ENCODE results near the gene TRIM24.
"Not testable (repeated sequence)": the region's sequence is repeated elsewhere in the genome, so short reads cannot be mapped to it uniquely, and the experiment has no call there.

TRIM24 gene

DNA sequence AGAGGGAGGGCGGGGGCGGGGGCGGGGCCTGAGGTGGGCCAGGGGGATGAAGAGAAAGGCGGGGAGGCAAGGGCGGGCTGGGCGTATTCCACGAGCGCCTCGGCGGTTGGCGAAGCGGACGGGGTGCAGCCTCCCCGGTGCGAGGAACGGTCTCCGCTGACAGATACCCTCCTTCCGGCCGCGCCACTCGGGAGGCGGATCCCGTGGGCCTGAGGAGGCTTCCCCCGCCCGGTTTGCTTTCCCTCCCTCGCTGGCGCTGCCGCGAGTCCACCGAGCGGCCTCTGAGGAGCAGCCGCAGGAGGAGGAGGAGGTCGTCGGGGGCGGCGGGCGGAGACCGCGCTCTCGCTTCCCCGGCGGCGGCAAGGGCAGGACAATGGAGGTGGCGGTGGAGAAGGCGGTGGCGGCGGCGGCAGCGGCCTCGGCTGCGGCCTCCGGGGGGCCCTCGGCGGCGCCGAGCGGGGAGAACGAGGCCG is at the start of gene TRIM24:
Gene TRIM24 (plus strand): TSS at position 84 of the 473 bp plus-strand sequence. CDS start 290 bp downstream, at position 374.
- DNase-seq, result peak; percentile 99

DNA sequence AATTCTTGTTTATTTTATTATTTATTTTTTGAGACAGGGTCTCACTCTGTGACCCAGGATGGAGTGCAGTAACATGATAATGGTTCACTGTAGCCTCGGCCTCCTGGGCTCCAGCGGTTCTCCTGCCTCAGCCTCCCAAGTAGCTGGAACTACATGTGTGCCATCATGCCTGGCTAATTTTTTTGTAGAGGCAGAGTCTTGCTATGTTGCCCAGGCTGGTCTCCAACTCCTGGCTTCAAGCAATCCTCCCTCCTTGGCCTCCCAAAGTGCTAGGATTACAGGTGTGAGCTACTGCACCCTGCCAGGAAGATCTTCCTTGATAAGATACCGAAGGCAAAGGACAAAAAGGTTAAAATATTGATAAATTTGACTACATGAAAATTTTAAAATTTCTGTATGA is 48.0 kb upstream of the TRIM24 start:
- DNase-seq, result not testable (repeated sequence)

DNA sequence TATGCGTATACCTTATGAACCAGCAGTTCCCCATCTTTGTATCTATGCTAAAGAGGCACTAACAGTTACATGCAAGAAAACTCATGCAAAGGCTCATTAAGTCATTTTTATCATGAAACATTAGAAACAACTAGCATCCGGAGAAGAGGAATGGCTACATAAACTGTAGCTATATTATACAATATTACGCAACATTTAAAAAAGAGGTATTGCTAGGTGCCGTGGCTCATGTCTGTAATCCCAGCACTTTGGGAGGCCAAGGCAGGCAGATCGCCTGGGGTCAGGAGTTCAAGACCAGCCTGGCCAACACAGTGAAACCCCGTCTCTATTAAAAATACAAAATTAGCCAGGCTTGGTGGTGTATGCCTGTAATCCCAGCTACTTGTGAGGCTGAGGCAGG is 47.1 kb upstream of the TRIM24 start:
- DNase-seq, result not testable (repeated sequence)

DNA sequence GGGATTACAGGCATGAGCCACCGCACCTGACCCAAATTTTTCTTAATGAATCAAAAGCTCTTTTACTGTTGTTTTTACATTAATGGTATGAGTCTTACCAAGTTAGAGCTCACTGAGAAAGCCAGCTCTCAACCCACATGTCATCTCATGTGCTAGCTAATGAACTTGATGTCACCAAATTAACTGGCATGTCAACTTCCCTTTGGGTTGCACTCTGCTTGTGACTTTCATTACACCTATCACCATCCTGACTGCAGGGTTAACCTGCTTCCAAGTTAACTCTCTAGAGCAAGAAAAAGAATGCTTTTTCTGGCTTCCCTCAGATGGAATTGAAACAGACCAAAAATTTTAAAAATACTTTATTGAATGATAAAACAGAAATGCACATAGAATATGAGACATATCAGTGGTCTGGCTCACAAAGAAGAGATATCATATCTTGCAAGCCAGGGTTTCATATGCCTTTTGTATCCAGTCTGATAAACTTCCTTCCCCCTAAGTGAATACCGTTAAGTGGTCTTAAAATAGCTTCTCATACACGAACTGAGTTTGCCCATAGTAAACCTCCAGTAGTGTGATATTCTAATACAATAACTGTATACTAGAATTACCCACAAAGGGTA is 42.9 kb upstream of the TRIM24 start:
- DNase-seq, result no peak

DNA sequence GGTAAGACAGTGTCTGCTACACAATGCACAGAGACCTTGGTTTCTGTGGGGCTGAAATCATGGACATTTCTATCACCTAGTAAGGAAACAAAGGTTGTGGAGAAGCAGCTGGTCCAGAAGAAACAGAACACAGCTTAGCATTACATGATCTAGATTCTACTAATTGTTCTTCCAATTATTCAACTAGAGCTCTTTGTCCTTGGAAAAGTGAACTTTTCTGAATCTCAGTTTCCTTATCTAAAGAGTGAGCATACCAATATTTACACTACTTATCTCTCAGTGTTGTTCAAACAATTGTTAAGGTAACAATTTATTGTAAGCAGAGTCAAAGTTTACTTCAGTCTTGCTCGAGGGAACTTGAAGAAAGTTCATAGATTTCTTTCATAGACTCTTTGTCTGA is 42.3 kb upstream of the TRIM24 start:
- DNase-seq, result no peak

DNA sequence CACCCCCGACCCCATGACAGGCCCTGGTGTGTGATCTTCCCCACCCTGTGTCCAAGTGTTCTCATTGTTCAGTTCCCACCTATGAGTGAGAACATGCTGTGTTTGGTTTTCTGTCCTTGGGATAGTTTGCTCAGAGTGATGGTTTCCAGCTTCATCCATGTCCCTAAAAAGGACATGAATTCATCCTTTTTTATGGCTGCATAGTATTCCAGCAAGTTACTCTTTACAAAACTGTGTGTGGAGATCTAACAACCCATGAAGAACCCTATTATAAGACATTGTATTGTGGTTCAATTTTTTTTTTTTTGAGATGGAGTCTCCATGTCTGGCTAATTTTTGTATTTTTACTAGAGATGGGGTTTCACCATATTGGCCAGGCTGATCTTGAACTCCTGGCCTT is 41.7 kb upstream of the TRIM24 start:
- not testable (repeated sequence) for DNase-seq

DNA sequence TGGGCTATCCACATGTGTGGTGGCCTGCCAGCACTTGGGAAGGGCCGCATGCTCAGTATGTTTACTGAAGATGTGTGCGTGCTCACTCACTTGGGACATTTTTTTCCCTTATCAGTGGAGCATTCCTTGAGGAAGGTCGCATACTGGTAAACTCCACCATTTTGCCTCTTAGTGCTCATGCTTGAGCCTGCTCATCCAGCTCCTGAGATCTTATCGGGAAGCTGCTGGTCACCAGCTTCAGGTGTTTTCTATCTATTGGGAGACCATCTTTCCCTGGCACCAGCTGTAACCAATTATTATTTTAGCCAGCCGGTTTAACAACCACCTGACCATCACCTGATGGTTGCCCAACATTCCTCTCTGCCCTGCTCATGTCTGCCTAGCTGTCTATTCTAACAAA is 35.0 kb upstream of the TRIM24 start:
- DNase-seq, result no peak

DNA sequence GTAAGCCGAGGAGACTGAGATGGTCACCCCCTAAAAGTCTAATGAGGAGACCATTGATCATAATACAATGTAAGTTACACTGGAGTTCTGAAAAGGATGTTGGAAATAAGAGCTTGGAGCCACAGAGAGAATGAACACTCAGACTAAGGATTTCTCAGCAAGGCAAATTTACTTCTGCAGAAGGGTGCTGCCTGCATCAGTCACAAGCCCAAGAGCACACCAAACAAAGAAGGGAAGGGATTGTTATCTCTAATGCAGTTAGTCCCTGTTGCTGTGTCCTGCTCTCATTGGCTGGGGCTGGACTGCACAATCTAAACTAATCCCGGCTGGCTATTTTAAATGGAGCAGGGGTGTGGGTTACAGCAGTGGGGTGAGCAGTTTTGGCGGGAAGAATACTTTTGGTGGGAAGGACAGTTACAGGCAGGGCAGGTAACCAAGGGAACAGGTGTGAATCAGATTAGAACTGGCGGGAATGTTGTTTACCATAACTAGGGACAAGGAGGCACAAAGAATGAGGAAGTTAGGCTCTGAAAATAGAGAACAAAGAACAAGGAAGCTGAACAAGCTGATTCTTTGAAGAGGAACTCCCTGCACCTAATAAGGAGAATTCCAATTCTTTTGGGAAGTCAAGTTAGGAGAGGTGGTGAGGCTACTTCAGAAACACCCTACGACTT is 30.3 kb upstream of the TRIM24 start:
- DNase-seq, result no peak

DNA sequence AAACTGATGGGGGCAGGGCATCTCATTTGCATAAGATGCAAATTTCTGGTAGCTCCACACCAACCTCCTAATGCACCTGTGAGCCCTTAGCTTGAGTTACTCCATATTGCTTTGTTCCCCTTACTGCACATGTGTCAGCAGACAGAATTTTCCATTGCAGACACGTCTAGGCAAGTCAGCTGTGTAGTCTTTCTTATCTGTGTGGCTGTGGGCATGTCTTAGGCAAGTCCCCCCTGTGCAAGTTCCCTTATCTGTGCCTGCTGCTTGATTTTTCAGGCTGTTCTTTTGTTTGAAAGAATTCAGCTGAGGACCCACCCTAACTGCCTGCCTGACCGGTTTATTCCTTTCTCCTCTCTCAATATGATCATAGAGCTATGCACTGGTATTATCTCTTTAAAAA is 28.5 kb upstream of the TRIM24 start:
- DNase-seq, result no peak

DNA sequence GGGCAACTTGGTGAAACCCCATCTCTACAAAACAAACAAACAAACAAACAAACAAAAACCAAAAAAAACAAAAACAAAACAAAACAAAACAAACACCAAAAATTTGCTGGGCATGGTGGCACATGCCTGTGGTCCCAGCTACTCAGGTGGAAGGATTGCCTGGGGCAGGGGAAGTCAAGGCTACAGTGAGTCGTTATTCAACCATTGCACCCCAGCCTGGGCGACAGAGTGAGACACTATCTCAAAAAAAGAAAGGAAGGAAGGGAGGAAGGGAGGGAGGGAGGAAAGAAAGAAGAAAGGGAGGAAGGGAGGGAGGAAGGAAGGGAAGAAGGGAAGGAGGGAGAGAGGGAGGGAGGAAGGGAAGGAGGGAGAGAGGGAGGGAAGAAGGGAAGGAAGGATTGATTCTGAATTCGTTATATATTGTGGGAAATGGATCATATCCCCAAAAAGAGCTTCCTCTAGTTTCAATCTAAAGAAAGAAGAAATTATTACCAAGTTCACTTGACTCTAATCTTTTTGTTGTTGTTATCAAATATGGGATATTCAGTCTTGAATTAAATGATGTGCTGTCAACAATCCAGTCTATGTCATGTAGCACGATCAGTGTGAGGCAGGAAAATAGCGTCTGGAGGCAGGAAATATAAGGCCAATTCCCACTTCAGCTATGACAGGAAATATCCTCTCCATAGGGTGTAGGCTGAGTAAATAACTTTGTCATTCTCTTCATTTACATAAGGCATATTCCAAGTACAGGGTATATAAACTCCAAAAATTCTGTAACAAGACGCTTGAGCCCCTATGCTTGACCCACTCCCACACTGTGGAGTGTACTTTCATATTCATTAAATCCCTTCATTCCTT is 26.2 kb upstream of the TRIM24 start:
- no peak for DNase-seq

DNA sequence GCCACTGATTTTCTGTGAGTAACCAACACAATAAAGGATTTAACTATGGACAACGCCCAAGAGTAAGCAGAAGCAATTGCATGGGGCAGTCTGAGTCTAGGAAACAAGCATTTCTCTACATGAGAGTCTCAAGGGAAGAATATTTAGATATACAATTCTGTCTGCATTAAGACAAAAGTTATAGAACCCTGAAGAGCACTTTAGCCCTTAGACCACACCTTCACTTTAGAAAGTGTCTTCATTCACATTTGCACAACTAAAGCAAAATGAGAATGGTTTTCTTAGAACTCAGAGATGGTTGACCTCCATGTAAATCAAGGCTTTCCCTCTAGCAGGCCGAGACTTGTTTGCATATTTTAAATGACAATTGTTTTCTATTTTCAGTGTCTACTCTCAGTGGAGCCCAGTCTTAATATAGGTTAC is 25.5 kb upstream of the TRIM24 start:
- DNase-seq, result no peak

DNA sequence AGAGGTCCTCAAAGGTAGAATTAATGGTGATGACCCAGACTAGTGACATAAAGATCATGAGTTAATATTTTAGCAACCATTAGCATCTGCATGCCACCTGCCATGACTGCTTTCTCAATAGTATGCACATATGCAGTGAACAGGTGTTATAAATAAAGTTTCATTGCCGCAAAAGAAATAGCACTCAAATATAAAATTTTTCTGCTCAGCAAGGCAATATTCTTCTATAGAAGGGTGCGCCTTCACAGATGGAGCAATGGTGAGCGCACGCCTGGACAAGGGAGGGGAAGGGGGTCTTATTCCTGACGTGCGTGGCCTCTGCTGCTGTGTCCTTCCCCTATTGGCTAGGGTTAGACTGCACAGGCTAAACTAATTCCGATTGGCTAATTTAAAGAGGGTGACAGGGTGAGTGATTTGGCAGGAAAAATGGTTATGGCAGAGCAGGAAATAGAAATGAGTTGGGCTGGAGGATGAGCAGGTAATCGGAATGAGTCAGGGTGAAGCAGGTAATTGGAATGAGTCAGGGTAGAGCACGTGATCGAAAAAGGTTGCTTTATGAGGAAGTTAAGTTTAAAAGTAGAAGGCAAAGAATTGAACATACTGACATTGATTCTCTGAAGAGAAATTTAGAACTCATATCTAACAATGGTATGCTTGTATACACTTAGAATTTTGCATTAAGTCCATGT is 24.7 kb upstream of the TRIM24 start:
- DNase-seq, result no peak

DNA sequence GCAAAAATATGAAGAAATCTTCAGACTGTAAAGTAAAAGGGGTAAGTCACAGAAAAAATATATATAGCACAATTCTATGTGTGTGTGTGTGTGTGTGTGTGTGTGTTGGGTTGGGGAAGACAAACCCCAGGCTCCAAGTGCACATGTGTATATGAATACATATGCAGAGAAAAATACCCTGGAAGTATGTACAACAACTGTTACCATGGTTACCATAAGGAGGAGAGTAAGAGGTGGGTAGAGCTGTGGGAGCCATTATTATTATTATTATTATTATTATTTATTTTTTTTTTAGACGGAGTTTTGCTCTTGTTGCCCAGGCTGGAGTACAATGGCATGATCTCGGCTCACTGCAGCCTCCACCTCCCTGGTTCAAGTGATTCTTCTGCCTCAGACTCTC is 23.7 kb upstream of the TRIM24 start:
- DNase-seq, result no peak

DNA sequence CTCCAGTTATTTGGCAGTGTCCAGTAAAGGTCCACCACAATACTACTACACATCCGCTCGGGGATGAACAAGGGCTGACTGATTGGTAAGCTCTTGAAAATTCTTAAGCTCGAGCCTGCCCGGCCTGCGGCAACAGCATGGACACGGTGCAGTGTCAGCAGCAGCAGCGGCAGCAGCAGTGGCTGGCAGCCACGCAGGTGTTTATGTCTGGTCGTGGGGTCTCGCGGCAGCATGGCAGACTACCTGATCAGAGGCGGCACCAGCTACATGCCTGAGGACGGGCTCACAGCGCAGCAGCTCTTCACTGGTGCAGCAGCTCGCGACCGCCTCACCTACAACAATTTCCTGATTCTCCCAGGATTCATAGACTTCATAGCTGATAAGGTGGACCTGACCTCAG is 19.6 kb upstream of the TRIM24 start:
- DNase-seq, result no peak

DNA sequence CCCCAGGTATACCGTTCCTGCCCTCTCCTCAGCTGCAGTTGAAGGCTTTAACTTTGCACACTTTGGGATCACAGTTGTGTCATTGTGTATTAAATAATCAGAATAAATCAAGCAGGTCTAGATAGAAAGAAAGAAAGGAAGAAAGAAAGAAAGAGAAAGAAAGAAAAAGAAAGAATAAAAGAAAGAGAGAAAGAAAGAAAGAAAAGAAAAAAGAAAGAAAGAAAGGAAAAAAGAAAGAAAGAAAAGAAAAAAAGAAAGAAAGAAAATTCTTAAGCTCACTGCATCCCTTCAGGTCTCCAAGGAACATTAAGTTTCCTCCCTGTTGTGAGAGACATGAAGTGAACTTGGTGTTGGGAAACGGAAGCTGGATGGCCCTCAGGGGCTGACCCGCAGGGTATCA is 17.2 kb upstream of the TRIM24 start:
- no peak for DNase-seq

DNA sequence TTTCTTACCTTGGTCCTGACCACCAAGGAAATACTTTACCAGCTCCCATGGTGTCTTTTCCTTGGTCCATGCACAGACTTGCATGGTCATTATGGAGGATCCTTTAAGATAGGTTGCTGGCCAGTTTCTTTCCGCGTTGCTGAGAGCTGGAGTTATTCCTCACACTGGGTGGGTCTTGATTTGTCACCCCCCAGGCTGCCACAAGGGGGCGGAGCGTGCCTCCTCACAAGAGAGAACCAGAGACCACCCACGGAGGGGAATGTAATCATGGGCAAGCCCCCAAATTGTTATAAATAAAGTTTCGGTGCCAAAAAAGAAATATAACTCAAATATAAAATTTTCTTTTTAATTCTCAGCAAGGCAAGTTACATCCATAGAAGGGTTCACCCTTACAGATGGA is 10.5 kb upstream of the TRIM24 start:
- no peak for DNase-seq

DNA sequence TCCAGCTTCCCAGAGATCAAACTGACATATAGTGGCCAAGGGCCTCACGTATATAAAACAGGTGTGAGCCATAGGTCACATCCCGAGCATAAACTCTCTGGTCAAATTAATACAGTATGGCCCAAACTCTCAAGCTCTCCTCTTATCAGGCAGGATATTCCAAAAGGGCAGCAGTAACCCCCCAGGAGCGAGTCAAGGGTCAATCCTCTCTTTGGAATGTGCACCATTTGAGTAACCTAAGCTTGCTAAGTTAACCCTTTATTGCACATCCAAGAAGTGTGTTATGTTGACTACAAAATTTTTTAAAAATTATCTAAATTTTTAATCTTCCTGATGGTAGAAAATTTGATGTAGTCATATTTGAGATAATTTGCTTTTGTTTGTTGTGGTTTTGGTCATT is 4.5 kb upstream of the TRIM24 start:
- no peak for DNase-seq

DNA sequence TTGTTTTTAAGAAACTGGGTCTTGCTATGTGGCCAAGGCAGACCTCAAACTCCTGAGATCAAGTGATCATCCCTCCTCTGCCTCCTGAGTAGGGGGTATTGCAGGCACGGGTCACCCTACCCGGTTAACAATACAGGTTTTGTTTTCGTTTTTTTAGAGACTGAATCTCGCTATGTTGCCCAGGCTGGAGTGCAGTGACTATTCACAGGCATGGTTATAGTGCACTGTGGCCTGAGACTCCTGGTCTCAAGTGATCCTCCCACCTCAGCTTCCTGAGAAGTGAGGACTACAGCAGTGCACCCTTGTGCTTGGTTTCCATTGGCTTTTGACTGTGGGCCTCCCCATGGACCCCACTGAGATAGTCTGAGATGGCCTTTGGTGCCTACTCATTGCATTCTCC is 3.8 kb upstream of the TRIM24 start:
- DNase-seq, result no peak

DNA sequence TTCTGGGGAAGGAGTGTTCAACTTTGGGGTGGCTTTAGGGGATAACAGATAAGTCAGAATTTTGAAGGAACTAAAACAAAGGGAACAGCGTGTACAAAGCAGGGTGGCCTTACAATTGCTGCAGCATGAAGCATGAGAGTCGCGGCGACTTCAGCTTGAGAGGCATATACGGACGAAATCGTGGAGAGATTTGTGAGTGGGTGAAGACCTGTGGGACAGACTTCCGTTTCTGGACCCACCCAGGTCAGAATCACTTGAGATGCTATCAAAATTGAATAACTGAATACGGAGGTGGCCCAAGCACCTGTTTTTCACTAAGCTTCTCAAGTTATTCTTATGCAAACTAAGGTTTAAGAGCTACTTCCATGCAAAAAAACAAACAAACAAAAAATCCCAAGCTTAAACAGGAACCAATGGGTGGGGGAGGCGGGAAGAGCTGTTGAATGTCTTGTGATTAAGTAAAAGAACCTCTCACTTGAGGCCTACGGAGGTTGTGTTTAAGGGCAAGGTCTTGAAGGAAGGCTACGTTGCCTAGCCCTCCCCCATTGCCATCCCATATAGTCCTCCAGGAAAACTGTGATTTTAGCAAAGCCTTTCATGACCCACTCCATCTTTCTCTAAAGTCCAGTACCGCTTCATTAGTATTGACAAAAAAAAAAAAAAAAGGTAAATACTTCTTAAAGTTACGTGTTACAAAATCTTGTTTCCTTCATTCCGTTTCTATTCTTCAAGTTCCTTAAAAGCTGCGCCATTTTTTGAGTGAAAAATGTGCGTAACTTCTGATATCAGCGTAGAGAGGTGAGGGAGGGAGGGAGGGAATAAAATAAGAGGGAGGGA is 1.3 kb upstream of the TRIM24 start:
- no peak for DNase-seq

DNA sequence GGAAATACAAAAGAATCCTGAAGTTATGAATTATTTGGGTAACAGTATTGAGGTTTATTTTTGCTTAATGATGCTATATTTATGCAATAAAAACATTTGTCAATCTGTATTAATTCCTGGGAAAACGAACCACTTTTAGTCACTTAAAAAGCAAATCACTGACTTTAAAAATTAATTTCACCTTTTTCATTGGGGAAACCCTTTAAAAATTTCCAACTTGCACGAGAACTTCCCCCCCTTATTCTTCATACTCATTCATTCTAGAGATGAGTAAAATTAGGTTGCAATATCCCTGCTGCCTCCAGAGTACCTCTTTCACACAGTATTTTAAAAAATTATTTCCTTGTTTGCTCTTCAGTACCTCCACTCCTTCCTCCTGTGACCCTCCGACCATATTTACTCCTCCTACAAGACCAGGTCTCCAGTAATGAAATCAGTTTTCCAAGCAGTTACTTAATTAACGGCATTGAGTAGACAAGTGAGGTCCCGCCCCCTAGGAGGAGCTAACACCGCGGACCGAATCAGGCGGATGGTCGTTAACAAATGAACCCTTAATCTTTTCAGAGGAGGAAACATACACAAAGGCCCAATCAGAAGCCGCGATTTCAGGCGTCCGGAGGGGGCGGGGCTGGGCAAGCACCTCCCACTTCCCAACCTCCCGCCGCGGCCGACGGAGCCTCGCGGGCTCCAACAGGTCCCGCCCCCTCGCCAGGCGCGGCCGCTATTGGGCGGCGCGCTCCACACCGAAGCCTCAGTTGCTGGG is 465 bp upstream of the TRIM24 start:
- peak; percentile 99 for DNase-seq

Data from NCI-H774 (cell line).